ENCODE results near the gene KIF12. TPM values are rescaled to one million over a fixed set of nuclear protein-coding genes. Genes with fewer than 3 reads are reported as not detected.

Gene KIF12
- total and polyA plus RNA-seq, 2 of the 13 experiments (the other 11 are each of a cell fraction or from before 2014, with no cell fraction given), result 1.8 to 12.5 TPM

DNA sequence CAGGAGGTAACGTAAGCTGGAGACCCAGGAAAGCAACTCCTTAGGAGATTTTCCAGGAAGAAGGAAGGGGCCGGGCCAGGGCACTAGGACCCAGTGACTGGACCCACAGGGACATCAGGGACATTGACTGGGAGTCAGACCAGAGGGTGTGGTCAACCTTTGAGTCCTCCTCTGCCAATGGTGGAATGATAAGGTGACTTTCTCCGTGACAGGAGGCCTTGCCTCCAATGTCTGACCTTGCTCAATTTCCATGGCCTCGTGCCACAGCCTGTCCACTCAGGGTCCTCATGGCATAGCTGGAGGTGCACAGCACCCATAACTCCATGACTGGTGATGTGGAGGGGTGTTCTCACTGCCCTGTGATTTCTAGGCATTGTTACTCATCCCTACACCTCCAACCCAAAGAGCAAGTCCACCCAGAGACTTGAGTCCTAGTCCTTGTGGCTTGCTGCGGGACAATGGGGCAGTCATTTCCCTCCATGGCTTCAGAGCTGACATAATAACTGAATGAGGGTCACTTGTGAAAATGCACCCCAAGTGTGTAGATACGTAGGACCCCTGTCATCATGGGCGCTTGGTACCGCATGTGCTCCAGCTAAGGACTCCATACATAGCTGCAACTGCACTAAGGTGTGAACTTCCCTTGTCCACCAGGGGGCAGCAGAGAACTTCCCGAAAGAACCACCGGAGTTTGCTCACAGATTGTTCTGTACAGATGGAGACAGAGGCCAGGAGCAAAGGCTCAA, 16.9 kb downstream of the KIF12 start (continued):
- TF ChIP-seq, protein P1, sequence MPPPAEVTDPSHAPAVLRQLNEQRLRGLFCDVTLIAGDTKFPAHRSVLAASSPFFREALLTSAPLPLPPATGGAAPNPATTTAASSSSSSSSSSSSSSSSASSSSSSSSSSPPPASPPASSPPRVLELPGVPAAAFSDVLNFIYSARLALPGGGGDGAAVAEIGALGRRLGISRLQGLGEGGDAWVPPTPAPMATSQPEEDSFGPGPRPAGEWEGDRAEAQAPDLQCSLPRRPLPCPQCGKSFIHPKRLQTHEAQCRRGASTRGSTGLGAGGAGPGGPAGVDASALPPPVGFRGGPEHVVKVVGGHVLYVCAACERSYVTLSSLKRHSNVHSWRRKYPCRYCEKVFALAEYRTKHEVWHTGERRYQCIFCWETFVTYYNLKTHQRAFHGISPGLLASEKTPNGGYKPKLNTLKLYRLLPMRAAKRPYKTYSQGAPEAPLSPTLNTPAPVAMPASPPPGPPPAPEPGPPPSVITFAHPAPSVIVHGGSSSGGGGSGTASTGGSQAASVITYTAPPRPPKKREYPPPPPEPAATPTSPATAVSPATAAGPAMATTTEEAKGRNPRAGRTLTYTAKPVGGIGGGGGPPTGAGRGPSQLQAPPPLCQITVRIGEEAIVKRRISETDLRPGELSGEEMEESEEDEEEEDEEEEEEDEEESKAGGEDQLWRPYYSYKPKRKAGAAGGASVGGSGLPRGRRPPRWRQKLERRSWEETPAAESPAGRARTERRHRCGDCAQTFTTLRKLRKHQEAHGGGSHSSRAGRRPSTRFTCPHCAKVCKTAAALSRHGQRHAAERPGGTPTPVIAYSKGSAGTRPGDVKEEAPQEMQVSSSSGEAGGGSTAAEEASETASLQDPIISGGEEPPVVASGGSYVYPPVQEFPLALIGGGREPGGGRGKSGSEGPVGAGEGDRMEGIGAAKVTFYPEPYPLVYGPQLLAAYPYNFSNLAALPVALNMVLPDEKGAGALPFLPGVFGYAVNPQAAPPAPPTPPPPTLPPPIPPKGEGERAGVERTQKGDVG (CRISPR knock-in tag; IDR thresholded peaks at IDR 0.05; ENCODE audit: borderline replicate concordance), result peak; percentile 47; the same call in 1 of the 2 replicates
- TF ChIP-seq CEBPG (CRISPR knock-in tag; IDR thresholded peaks at IDR 0.05), result peak; percentile 85
- TF ChIP-seq ZNF460 (CRISPR knock-in tag; IDR thresholded peaks at IDR 0.05; ENCODE audit: borderline replicate concordance), result no peak
- TF ChIP-seq, protein P2, sequence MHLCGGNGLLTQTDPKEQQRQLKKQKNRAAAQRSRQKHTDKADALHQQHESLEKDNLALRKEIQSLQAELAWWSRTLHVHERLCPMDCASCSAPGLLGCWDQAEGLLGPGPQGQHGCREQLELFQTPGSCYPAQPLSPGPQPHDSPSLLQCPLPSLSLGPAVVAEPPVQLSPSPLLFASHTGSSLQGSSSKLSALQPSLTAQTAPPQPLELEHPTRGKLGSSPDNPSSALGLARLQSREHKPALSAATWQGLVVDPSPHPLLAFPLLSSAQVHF (CRISPR knock-in tag; IDR thresholded peaks at IDR 0.05), result no peak
- TF ChIP-seq ONECUT2 (CRISPR knock-in tag; IDR thresholded peaks at IDR 0.05), result no peak
- TF ChIP-seq ZSCAN29 (CRISPR knock-in tag; conservative IDR thresholded peaks at IDR 0.05), result peak; percentile 56; the same call in 1 of the 2 replicates
- TF ChIP-seq HMG20A (CRISPR knock-in tag; IDR thresholded peaks at IDR 0.05; ENCODE audit: borderline replicate concordance), result peak; percentile 39; the same call in 1 of the 2 replicates
- TF ChIP-seq TOPORS (CRISPR knock-in tag; IDR thresholded peaks at IDR 0.05), result no peak; the same call in 1 of the 2 replicates
- TF ChIP-seq NFKB2 (CRISPR knock-in tag; IDR thresholded peaks at IDR 0.05; ENCODE audit: borderline replicate concordance), result no peak
- TF ChIP-seq, protein P3, sequence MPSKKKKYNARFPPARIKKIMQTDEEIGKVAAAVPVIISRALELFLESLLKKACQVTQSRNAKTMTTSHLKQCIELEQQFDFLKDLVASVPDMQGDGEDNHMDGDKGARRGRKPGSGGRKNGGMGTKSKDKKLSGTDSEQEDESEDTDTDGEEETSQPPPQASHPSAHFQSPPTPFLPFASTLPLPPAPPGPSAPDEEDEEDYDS (CRISPR knock-in tag; IDR thresholded peaks at IDR 0.05), result peak; percentile 92
- TF ChIP-seq, protein P4, sequence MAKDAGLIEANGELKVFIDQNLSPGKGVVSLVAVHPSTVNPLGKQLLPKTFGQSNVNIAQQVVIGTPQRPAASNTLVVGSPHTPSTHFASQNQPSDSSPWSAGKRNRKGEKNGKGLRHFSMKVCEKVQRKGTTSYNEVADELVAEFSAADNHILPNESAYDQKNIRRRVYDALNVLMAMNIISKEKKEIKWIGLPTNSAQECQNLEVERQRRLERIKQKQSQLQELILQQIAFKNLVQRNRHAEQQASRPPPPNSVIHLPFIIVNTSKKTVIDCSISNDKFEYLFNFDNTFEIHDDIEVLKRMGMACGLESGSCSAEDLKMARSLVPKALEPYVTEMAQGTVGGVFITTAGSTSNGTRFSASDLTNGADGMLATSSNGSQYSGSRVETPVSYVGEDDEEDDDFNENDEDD (CRISPR knock-in tag; IDR thresholded peaks at IDR 0.05; ENCODE audit: borderline replicate concordance), result peak; percentile 78
- TF ChIP-seq, protein P5, sequence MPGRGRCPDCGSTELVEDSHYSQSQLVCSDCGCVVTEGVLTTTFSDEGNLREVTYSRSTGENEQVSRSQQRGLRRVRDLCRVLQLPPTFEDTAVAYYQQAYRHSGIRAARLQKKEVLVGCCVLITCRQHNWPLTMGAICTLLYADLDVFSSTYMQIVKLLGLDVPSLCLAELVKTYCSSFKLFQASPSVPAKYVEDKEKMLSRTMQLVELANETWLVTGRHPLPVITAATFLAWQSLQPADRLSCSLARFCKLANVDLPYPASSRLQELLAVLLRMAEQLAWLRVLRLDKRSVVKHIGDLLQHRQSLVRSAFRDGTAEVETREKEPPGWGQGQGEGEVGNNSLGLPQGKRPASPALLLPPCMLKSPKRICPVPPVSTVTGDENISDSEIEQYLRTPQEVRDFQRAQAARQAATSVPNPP (CRISPR knock-in tag; IDR thresholded peaks at IDR 0.05), result 0 out of 2 replicates have a peak, but pooled peaks have one; percentile 70
- TF ChIP-seq ZKSCAN5 (CRISPR knock-in tag; IDR thresholded peaks at IDR 0.05), result no peak
- TF ChIP-seq, protein P6, sequence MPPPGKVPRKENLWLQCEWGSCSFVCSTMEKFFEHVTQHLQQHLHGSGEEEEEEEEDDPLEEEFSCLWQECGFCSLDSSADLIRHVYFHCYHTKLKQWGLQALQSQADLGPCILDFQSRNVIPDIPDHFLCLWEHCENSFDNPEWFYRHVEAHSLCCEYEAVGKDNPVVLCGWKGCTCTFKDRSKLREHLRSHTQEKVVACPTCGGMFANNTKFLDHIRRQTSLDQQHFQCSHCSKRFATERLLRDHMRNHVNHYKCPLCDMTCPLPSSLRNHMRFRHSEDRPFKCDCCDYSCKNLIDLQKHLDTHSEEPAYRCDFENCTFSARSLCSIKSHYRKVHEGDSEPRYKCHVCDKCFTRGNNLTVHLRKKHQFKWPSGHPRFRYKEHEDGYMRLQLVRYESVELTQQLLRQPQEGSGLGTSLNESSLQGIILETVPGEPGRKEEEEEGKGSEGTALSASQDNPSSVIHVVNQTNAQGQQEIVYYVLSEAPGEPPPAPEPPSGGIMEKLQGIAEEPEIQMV (CRISPR knock-in tag; IDR thresholded peaks at IDR 0.05; ENCODE audit: low read depth), result no peak; the same call in 1 of the 2 replicates
- peak; percentile 14; the same call in 1 of the 2 replicates for TF ChIP-seq ISL2 (CRISPR knock-in tag; IDR thresholded peaks at IDR 0.05)
- TF ChIP-seq BORCS8-MEF2B (CRISPR knock-in tag; IDR thresholded peaks at IDR 0.05), result peak; percentile 86
- TF ChIP-seq MED8 (CRISPR knock-in tag; IDR thresholded peaks at IDR 0.05; ENCODE audit: insufficient replicate concordance), result peak; percentile 20
- peak; percentile 80; the same call in 1 of the 2 replicates for TF ChIP-seq CC2D1A (CRISPR knock-in tag; IDR thresholded peaks at IDR 0.05)
- no peak for TF ChIP-seq SOX6 (IDR thresholded peaks at IDR 0.05)
- peak; percentile 66 for TF ChIP-seq SOX6 (CRISPR knock-in tag; IDR thresholded peaks at IDR 0.05)
